Measurements from ENCODE around the gene NT5C3B. TPM values are rescaled to one million over a fixed set of nuclear protein-coding genes. Genes with fewer than 3 reads are reported as not detected.
"Not testable (repeated sequence)": the region's sequence is repeated elsewhere in the genome, so short reads cannot be mapped to it uniquely, and the experiment has no call there.

NT5C3B gene
- total and polyA plus RNA-seq, 3 donors from 2014 or later, result 61.9 to 214 (median 74.3) TPM

DNA sequence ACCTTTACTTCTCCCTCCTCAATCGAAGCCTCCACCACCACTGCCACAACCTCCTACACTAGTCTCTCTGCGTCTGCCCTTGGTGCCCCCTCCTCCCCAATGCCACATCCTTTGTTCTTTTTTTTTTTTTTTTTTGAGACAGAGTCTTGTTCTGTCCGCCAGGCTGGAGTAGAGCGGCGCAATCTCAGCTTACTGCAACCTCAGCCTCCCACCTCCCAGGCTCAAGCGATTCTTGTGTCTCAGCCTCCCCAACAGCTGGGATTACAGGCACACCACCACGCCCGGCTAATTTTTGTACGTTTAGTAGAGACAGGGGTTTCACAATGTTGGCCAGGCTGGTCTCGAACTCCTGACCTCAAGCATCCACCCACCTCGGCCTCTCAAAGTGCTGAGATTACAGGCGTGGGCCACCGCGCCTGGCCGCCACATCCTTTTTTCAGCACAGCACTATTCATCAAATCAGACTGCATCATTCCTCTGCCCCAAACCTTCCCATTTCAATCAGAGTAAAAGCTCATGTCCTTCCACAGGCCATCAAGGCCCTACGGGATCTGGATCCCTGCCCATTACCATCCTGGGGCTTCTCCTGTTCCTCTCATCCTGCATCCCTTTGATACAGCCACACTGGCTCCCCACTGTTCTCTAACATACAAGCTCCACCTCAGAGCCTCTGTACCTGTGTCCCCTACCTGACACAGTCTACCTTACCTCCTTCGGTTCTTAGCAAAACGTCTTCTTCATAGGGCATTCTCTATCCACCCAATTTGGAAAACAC lies 27.2 kb upstream of the NT5C3B start:
- DNase-seq, result no peak
- Histone ChIP-seq H3K27me3 (no peaks in the 10 kb centered on the region), H3K36me3 (ENCODE audit: low read depth, missing control alignments) (no peaks in the 10 kb centered on the region), H3K4me1 (peaks cover 18% of the 10 kb centered on the region), H3K27ac (no peak overlapping the region), H3K4me3 (peak overlapping the region in 1 of 2 donors; percentile 89), H3K9me3 (no peaks in the 10 kb centered on the region)
- TF ChIP-seq, protein P1, sequence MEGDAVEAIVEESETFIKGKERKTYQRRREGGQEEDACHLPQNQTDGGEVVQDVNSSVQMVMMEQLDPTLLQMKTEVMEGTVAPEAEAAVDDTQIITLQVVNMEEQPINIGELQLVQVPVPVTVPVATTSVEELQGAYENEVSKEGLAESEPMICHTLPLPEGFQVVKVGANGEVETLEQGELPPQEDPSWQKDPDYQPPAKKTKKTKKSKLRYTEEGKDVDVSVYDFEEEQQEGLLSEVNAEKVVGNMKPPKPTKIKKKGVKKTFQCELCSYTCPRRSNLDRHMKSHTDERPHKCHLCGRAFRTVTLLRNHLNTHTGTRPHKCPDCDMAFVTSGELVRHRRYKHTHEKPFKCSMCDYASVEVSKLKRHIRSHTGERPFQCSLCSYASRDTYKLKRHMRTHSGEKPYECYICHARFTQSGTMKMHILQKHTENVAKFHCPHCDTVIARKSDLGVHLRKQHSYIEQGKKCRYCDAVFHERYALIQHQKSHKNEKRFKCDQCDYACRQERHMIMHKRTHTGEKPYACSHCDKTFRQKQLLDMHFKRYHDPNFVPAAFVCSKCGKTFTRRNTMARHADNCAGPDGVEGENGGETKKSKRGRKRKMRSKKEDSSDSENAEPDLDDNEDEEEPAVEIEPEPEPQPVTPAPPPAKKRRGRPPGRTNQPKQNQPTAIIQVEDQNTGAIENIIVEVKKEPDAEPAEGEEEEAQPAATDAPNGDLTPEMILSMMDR (IDR thresholded peaks at IDR 0.05), result no peak
- TF ChIP-seq POLR2A (IDR thresholded peaks at IDR 0.05), result no peak
- intact Hi-C loops (cut with DNase I; ENCODE audit: low total_unique reads), result no loop called here
- 50 to 54% methylated on average over 17 to 18 of the region's 18 CpGs for WGBS, 2 donors

DNA sequence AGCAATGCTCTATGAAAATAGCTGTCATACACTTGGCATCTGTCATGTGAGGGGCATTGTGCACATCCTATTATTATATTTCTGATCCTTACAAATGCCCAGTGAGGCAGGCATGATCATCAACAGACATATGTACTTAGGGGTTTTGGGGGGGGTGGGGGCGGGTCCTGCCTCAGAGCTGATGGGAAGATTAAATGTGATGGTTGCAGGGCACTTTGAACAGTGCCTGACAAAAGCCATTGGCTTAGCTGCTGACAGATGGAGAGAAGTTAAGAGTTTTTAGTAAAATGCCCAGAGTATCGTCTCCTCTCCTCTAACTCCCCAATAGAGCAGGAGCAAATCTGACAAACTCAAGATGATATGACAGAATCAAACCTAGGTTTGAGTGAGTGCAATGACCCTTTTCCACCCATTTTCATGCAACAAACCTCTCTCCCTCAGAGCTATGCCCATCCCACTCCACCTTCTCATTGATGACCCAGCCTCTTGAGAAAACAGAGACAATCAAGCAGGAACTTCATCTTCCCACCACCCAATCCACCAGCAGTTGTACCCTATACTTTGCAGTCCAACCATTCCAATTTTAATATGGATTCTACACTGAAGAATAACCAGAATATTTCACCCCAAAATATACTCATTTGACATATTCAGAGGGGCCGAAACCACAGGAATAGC lies 24.4 kb upstream of the NT5C3B start:
- intact Hi-C loops (cut with DNase I; ENCODE audit: low total_unique reads), result no loop called here
- H3K27ac ChIP-seq, result no peak overlapping the region
- DNase-seq, result no peak
- no peaks in the 10 kb centered on the region for H3K36me3 ChIP-seq (ENCODE audit: low read depth, missing control alignments)
- 78 to 97% methylated on average over 3 of the region's 3 CpGs for WGBS, 2 donors
- H3K9me3 ChIP-seq, result no peaks in the 10 kb centered on the region
- no peaks in the 10 kb centered on the region for H3K27me3 ChIP-seq
- no peak overlapping the region for H3K4me3 ChIP-seq
- TF ChIP-seq, protein P1 (IDR thresholded peaks at IDR 0.05), result no peak
- no peak for TF ChIP-seq POLR2A (IDR thresholded peaks at IDR 0.05)
- H3K4me1 ChIP-seq, result peaks cover 18% of the 10 kb centered on the region

DNA sequence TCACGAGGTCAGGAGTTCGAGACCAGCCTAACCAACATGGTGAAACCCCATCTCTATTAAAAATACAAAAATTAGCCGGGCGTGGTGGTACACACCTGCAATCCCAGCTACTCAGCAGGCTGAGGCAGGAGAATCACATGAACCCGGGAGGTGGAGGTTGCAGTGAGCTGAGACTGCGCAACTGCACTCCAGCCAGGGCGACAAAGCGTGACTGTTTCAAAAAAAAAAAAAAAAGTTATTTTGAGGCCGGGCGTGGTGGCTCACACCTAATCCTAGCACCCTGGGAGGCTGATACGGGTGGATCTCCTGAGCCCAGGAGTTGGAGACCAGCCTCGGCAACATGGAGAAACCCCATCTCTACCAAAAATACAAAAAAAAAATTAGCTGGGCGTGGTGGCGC lies 15.3 kb upstream of the NT5C3B start:
- H3K27me3 ChIP-seq; H3K27ac ChIP-seq; H3K9me3 ChIP-seq; H3K4me1 ChIP-seq; H3K36me3 ChIP-seq (ENCODE audit: low read depth, missing control alignments); DNase-seq; H3K4me3 ChIP-seq; intact Hi-C loops (cut with DNase I; ENCODE audit: low total_unique reads): not testable (repeated sequence)
- WGBS, 2 donors, result 95% methylated on average over 14 of the region's 14 CpGs

DNA sequence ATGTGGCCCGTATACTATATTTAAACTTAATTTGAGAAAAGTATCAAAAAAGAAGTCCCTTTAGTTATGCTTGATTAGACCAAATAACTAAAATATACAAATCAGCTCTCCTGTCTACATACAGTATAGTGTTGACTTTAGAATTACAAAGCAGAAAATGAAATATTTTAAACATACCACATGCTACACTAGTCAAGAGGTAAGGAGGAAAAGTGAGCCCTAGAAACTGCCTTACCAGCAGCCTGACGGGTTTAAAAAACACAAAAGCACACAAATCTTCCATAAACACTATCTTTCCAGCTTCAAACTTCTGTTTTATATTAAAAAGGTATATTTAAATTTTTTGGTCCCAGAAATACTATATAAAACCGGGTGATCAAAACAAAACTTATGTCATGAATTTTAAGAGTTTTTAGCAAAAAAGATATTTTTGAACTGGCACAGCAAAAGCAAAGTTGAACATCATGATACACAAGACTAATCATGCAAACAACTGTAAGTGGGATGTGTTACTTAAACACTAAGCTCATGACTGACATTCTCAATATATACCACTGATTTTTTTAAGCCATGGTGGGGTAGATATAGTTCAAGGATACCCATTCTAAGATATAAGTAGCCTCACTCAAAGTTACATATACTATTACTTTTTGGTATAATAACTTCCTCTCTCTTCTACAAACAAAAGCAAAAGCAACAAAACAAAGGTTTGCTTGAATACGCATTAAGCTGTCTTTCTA lies 13.4 kb upstream of the NT5C3B start:
- no peak for DNase-seq
- H3K9me3 ChIP-seq, result no peaks in the 10 kb centered on the region
- no peaks in the 10 kb centered on the region for H3K27me3 ChIP-seq
- no peaks in the 10 kb centered on the region for H3K36me3 ChIP-seq (ENCODE audit: low read depth, missing control alignments)
- H3K27ac ChIP-seq, result no peak overlapping the region
- 73 to 77% methylated on average over 4 of the region's 4 CpGs for WGBS, 2 donors
- intact Hi-C loops (cut with DNase I; ENCODE audit: low total_unique reads), result no loop called here
- H3K4me3 ChIP-seq, result no peak overlapping the region
- no peaks in the 10 kb centered on the region for H3K4me1 ChIP-seq
- TF ChIP-seq, protein P1 (IDR thresholded peaks at IDR 0.05), result no peak
- TF ChIP-seq POLR2A (IDR thresholded peaks at IDR 0.05), result no peak

DNA sequence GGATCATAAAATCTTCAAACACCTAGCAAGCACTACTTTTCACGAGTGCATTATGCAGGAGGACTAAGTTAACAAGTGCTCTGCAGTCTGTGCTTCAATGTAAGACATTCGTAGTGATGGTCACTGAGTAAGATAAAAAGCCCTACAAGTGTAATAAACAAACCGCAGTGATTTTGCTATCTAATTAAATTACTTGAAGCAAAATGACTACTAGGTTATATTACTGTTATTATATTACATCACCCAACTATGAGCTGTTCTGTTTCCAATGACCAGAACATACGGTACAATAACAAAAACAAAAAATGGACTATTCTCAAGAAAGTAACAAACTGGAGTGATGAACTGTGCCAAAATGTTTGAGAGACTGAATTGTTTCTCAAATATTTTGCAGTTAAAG lies 12.8 kb upstream of the NT5C3B start:
- Histone ChIP-seq H3K27me3 (no peaks in the 10 kb centered on the region), H3K27ac (no peak overlapping the region), H3K36me3 (ENCODE audit: low read depth, missing control alignments) (no peaks in the 10 kb centered on the region), H3K4me3 (no peak overlapping the region), H3K9me3 (no peaks in the 10 kb centered on the region), H3K4me1 (no peaks in the 10 kb centered on the region)
- 65 to 74% methylated on average over 4 of the region's 4 CpGs for WGBS, 2 donors
- no peak for DNase-seq
- intact Hi-C loops (cut with DNase I; ENCODE audit: low total_unique reads), result no loop called here
- TF ChIP-seq, protein P1 (IDR thresholded peaks at IDR 0.05), result no peak
- no peak for TF ChIP-seq POLR2A (IDR thresholded peaks at IDR 0.05)
